ENCODE results near the gene ARHGEF40.

Gene ARHGEF40

GRCh38 chr14:21075719-21076437, 5.8 kb downstream of the ARHGEF40 start:
- no peak for DNase-seq (ENCODE audit: low read depth)
- TF ChIP-seq CTCF (IDR thresholded peaks at IDR 0.05; ENCODE audit: control insufficient read depth, insufficient read depth, low read depth, low read length, missing control alignments) = no peak
- no peak overlapping the region for H3K4me3 ChIP-seq (ENCODE audit: control insufficient read depth, low read depth, low read length)

- TF ChIP-seq CTCF (IDR thresholded peaks at IDR 0.05; ENCODE audit: control insufficient read depth, insufficient read depth, low read depth, low read length, missing control alignments) = no peak
- no peak for DNase-seq (ENCODE audit: low read depth)
- no peak overlapping the region for H3K4me3 ChIP-seq (ENCODE audit: control insufficient read depth, low read depth, low read length)
These were observed 7.6 kb downstream of the ARHGEF40 start for GRCh38 chr14:21077672-21078071.

GRCh38 chr14:21078287-21078686, 8.2 kb downstream of the ARHGEF40 start:
- no peak overlapping the region for H3K4me3 ChIP-seq (ENCODE audit: control insufficient read depth, low read depth, low read length)
- TF ChIP-seq CTCF (IDR thresholded peaks at IDR 0.05; ENCODE audit: control insufficient read depth, insufficient read depth, low read depth, low read length, missing control alignments) = no peak
- no peak for DNase-seq (ENCODE audit: low read depth)

GRCh38 chr14:21078726-21079125, 8.6 kb downstream of the ARHGEF40 start:
- DNase-seq (ENCODE audit: low read depth) = no peak
- TF ChIP-seq CTCF (IDR thresholded peaks at IDR 0.05; ENCODE audit: control insufficient read depth, insufficient read depth, low read depth, low read length, missing control alignments) = no peak
- H3K4me3 ChIP-seq (ENCODE audit: control insufficient read depth, low read depth, low read length) = no peak overlapping the region

GRCh38 chr14:21081521-21082142, 11.5 kb downstream of the ARHGEF40 start:
- no peak overlapping the region for H3K4me3 ChIP-seq (ENCODE audit: control insufficient read depth, low read depth, low read length)
- DNase-seq (ENCODE audit: low read depth) = no peak
- TF ChIP-seq CTCF (IDR thresholded peaks at IDR 0.05; ENCODE audit: control insufficient read depth, insufficient read depth, low read depth, low read length, missing control alignments) = no peak

- no peak for DNase-seq (ENCODE audit: low read depth)
- TF ChIP-seq CTCF (IDR thresholded peaks at IDR 0.05; ENCODE audit: control insufficient read depth, insufficient read depth, low read depth, low read length, missing control alignments) = no peak
- H3K4me3 ChIP-seq (ENCODE audit: control insufficient read depth, low read depth, low read length) = no peak overlapping the region
These were observed 13.6 kb downstream of the ARHGEF40 start for GRCh38 chr14:21083565-21084325.
